Metanephros (tissue), 1 donor: Measurements from ENCODE around the gene LPIN3. TPM values are rescaled to one million over a fixed set of nuclear protein-coding genes. Genes with fewer than 3 reads are reported as not detected.

Source experiments
- total RNA-seq: library from RNA; depleted of rRNA; stranded (reverse); fragments of >200 nt; gene quantifications from one replicate; pipeline ENCODE4 v1.2.3, GENCODE V29; 2014

The LPIN3 gene
- total RNA-seq: 14.1 TPM

GRCh38 chr20:41340327-41341055 lies at the start of gene LPIN3:
Gene LPIN3, plus strand, starts transcription at chr20:41340821. Its CDS starts 4,983 bp downstream, at chr20:41345804.

GRCh38 chr20:41317546-41318270 lies 22.9 kb upstream of the LPIN3 start, which contains the start of gene ZHX3:
Gene ZHX3, minus strand, starts transcription at chr20:41317731. Its CDS starts 112,815 bp downstream, at chr20:41204916.

DNA sequence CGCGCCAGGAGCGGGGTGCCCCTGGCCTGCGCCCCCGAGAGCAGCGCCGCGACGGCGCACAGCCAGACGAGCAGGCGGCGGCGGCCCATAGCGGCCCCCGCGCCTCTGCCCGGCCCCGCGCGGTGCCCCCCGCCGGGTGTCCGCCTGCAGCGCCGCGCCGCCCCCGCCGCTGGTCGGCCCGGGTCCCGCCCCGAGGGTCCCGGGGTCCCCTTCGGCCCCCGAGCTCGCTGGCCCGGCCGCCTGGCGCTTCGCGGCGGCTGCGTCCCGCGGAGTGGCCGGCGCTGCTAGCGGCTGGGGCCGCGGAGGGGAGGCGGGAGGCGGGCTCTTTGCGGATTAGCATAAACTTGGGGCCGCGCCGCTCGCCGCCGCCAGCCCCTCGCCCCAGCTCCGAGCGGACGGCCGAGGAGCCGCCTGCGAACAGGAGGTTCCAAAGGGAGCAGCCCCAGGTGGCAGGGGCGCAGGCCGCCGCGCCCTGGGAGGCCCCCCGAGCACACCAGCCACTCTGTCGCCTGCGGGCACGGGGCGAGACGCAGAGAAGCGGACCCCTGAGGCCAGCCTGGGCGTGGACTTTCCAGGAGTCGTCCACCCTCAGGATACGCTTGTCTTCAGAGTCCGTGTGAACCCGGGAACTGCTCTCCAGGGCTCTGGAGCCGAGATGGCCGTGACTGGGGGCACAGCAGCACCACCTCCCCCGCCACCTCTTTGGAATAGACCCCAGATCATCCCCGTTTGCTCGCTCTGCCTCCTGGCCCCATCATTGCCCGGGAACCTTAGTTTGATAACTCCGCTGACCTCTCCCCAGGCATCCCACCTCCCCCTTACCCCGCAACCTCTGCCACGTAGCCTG lies 26.1 kb downstream of the LPIN3 start, which contains the start of gene EMILIN3:
EMILIN3 (minus strand) TSS at position 273 of the 847 bp plus-strand sequence; CDS start at position 89, 184 bp downstream.

Other genes starting within 250 kb of the LPIN3 start
- 171 TPM for gene PLCG1, start 203.3 kb upstream of the LPIN3 start, total RNA-seq
- 22.8 TPM for gene ZHX3, start 23.1 kb upstream of the LPIN3 start, total RNA-seq
- 12.0 TPM for gene EMILIN3, start 26.0 kb downstream of the LPIN3 start, total RNA-seq